ENCODE data around the gene CPEB2. TPM values are rescaled to one million over a fixed set of nuclear protein-coding genes. Genes with fewer than 3 reads are reported as not detected.

Gene CPEB2
- total and polyA plus RNA-seq, 9 of the 15 experiments (the other 6 are each of a cell fraction or from before 2014, with no cell fraction given), result 0.39 to 3.0 (median 1.4) TPM

DNA sequence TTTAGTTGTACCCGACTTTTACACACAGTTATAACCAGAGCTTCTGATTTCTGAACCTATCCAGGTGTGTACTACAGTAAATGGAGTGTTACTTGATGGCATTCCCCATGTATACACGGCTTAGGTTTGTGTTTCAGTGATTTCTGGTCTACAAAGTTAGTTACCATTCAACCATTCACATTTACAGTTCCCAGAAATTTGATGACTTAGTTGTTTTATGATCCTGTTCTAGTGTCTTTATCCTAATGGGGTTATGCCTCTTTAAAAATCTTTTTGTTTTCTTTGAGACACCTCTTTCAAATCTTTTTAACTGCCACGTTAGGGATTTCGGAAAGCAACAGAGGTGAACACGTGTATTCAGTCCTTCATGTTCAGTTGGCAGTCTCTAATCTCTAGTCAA, 23.4 kb downstream of the CPEB2 start:
- Histone ChIP-seq H3K79me2 (ENCODE audit: control insufficient read depth, insufficient read depth, low read length) (no peaks in the 10 kb centered on the region), H3K9me3 (replicated peaks; ENCODE audit: control insufficient read depth, insufficient read depth, low read depth, low read length) (no peaks in the 10 kb centered on the region), H3K9ac (ENCODE audit: insufficient read depth in 1 of 2, low read depth in 2 of 2, low read length in 2 of 2) (no peak overlapping the region), H3K27ac (ENCODE audit: extremely low read depth, low read depth, low read length) (no peak overlapping the region), H3K4me1 (replicated peaks in 1 of 2; ENCODE audit: control insufficient read depth in 2 of 2, insufficient read depth in 2 of 2, low read length in 2 of 2) (no peaks in the 10 kb centered on the region), H2AFZ (ENCODE audit: low read depth, low read length) (no peak overlapping the region), H3K4me2 (ENCODE audit: insufficient read depth, low read length) (no peak overlapping the region), H3K9me1 (ENCODE audit: control insufficient read depth, insufficient read depth, low read length) (no peaks in the 10 kb centered on the region), H3K27me3 (ENCODE audit: control insufficient read depth in 2 of 2, insufficient read depth in 2 of 2, low read length in 2 of 2) (no peaks in the 10 kb centered on the region), H4K20me1 (replicated peaks; ENCODE audit: control insufficient read depth, insufficient read depth, low read length) (no peaks in the 10 kb centered on the region), H3K4me3 (no peak overlapping the region), H3K36me3 (ENCODE audit: control insufficient read depth, insufficient read depth, low read length) (no peaks in the 10 kb centered on the region)
- in situ Hi-C loops (cut with MboI), result no loop called here
- ChIA-PET POLR2A (no interaction called here), CTCF (ENCODE audit: low intra/inter-chr PET ratio) (no interaction called here)
- 60% methylated on average over 5 of the region's 5 CpGs for WGBS (ENCODE audit: insufficient coverage, low coverage, missing lambda C conversion rate)
- no TSS peak for BruUV-seq (replicated peaks)
- ATAC-seq (no peak), FAIRE-seq (no peak), DNase-seq (ENCODE audit: extremely low read depth in 1 of 4, low spot score in 3 of 4) (no peak)
- intact Hi-C loops (cut with micrococcal nuclease), result no loop called here
- TF ChIP-seq C11orf30 (IDR thresholded peaks at IDR 0.05; ENCODE audit: low read depth) (peak; percentile 53; the same call in 1 of the 2 replicates), ZNF316 (IDR thresholded peaks at IDR 0.05) (peak; percentile 64), MAFF (IDR thresholded peaks at IDR 0.05; ENCODE audit: low read length) (peak; percentile 46), MAFG (tag; conservative IDR thresholded peaks at IDR 0.05) (0 out of 2 replicates have a peak, but pooled peaks have one; percentile 20), ZNF23 (CRISPR knock-in tag; IDR thresholded peaks at IDR 0.05) (no peak)

DNA sequence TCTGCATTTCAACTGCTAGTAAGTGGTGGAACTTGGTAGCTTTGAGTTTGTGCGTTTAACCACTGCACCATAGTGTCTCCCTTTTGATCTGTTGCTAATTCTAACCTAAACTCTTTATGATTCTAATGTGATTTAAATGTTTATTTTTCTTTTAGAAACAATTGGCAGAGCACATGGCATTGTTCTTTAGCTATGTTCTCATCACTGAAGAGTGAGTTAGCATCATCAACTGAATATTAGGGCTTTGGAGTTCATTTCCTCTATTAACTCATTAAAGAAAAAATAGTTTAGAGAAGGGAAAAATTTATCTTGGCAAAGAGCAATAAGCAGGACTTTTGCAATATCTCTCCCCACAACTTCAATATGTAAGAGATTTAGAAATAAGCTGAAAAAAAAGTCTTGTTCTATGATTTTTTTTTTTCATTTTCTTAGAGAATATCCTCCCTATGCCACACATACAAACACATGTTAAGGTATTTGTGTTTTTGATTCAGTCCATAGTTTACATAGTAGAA, 25.7 kb downstream of the CPEB2 start:
- Histone ChIP-seq H3K4me1 (replicated peaks in 1 of 2; ENCODE audit: control insufficient read depth in 2 of 2, insufficient read depth in 2 of 2, low read length in 2 of 2) (no peaks in the 10 kb centered on the region), H3K27me3 (ENCODE audit: control insufficient read depth in 2 of 2, insufficient read depth in 2 of 2, low read length in 2 of 2) (no peaks in the 10 kb centered on the region), H3K36me3 (ENCODE audit: control insufficient read depth, insufficient read depth, low read length) (peaks cover under 1% of the 10 kb centered on the region; the same call in 1 of the 3 replicates), H3K9me1 (ENCODE audit: control insufficient read depth, insufficient read depth, low read length) (no peaks in the 10 kb centered on the region), H3K4me2 (ENCODE audit: insufficient read depth, low read length) (no peak overlapping the region), H3K9me3 (replicated peaks; ENCODE audit: control insufficient read depth, insufficient read depth, low read depth, low read length) (no peaks in the 10 kb centered on the region), H3K79me2 (ENCODE audit: control insufficient read depth, insufficient read depth, low read length) (no peaks in the 10 kb centered on the region), H4K20me1 (replicated peaks; ENCODE audit: control insufficient read depth, insufficient read depth, low read length) (no peaks in the 10 kb centered on the region), H2AFZ (ENCODE audit: low read depth, low read length) (no peak overlapping the region), H3K9ac (ENCODE audit: insufficient read depth in 1 of 2, low read depth in 2 of 2, low read length in 2 of 2) (no peak overlapping the region), H3K27ac (ENCODE audit: extremely low read depth, low read depth, low read length) (no peak overlapping the region), H3K4me3 (no peak overlapping the region)
- in situ Hi-C loops (cut with MboI) (no loop called here), intact Hi-C loops (cut with micrococcal nuclease) (no loop called here)
- 72% methylated on average over 1 of the region's 1 CpG for WGBS (ENCODE audit: insufficient coverage, low coverage, missing lambda C conversion rate)
- ATAC-seq, result no peak
- no TSS peak for BruUV-seq (replicated peaks)
- ChIA-PET POLR2A (no interaction called here), CTCF (ENCODE audit: low intra/inter-chr PET ratio) (no interaction called here)
- TF ChIP-seq SRF (CRISPR knock-in tag; IDR thresholded peaks at IDR 0.05) (no peak), ZNF431 (CRISPR knock-in tag; IDR thresholded peaks at IDR 0.05) (no peak), ETV1 (tag; conservative IDR thresholded peaks at IDR 0.05; ENCODE audit: low read depth) (no peak)
- FAIRE-seq, result no peak
- no peak for DNase-seq (ENCODE audit: extremely low read depth in 1 of 4, low spot score in 3 of 4)
